RKO (cell line): ENCODE results near the gene SLC38A8.

Experiments used
- DNase-seq: peaks from one replicate; pipeline ENCODE4 v3.0.0-alpha.2; 2016; ENCODE audit warnings: low spot score

The SLC38A8 gene

GRCh38 chr16:83996481-83997252 is 45.9 kb downstream of the SLC38A8 start:
- DNase-seq = no peak

- DNase-seq = no peak
Observed at GRCh38 chr16:83995754-83996153, 46.8 kb downstream of the SLC38A8 start.

GRCh38 chr16:83994703-83995102 is 47.9 kb downstream of the SLC38A8 start:
- DNase-seq = no peak

- peak; percentile 80 for DNase-seq
Observed at GRCh38 chr16:83994087-83994486, 48.5 kb downstream of the SLC38A8 start.

GRCh38 chr16:83992624-83993023 is 50.0 kb downstream of the SLC38A8 start:
- no peak for DNase-seq

GRCh38 chr16:83990492-83990891 is 52.1 kb downstream of the SLC38A8 start:
- no peak for DNase-seq

GRCh38 chr16:83989300-83989699 is 53.3 kb downstream of the SLC38A8 start:
- DNase-seq = no peak

GRCh38 chr16:83983491-83983890 is 59.1 kb downstream of the SLC38A8 start:
- no peak for DNase-seq

GRCh38 chr16:83981799-83982198 is 60.8 kb downstream of the SLC38A8 start:
- no peak for DNase-seq

- DNase-seq = no peak
Observed at GRCh38 chr16:83980794-83981193, 61.8 kb downstream of the SLC38A8 start.

GRCh38 chr16:83979441-83979840 is 63.2 kb downstream of the SLC38A8 start:
- DNase-seq = no peak

- DNase-seq = no peak
Observed at GRCh38 chr16:83978401-83978904, 64.1 kb downstream of the SLC38A8 start.

- DNase-seq = no peak
Observed at GRCh38 chr16:83977056-83977815, 65.4 kb downstream of the SLC38A8 start.

GRCh38 chr16:83975590-83976260 is 66.9 kb downstream of the SLC38A8 start:
- no peak for DNase-seq

- no peak for DNase-seq
Observed at GRCh38 chr16:83974475-83974874, 68.1 kb downstream of the SLC38A8 start.

- DNase-seq = no peak
Observed at GRCh38 chr16:83973581-83974385, 68.8 kb downstream of the SLC38A8 start.

- no peak for DNase-seq
Observed at GRCh38 chr16:83973077-83973476, 69.5 kb downstream of the SLC38A8 start.

GRCh38 chr16:83972256-83973008 is 70.2 kb downstream of the SLC38A8 start:
- no peak for DNase-seq

- DNase-seq = no peak
Observed at GRCh38 chr16:83971165-83972130, 71.1 kb downstream of the SLC38A8 start.

GRCh38 chr16:83970430-83970815 is 72.2 kb downstream of the SLC38A8 start:
- no peak for DNase-seq
